DOHH2 (cell line): Measurements from ENCODE around the gene KCNQ1OT1.

Source experiments
- H3F3A ChIP-seq: fragments of 200-600 bp; sonication (generic), shearing (Covaris generic); 2 replicates; pipeline ENCODE4 v1.6.0; 2016; ENCODE audit warnings: antibody characterized with exemption, mild to moderate bottlenecking; ENCODE audit not compliant: control insufficient read depth, insufficient read depth
- H3K27ac ChIP-seq: fragments of 200-600 bp; sonication (generic); 2 replicates; pipeline ENCODE4 v1.5.1; 2014; ENCODE audit warnings: low read depth, mild to moderate bottlenecking, low read length, moderate library complexity
- H3K27me3 ChIP-seq: fragments of 200-600 bp; sonication (generic); 2 replicates; pipeline ENCODE4 v1.6.1; 2014; ENCODE audit warnings: mild to moderate bottlenecking, low read length, mixed read lengths; ENCODE audit not compliant: control insufficient read depth
- H3K36me3 ChIP-seq: fragments of 200-600 bp; sonication (generic); 2 replicates; pipeline ENCODE4 v1.6.1; 2014; ENCODE audit warnings: mild to moderate bottlenecking, low read length, moderate library complexity, mixed read lengths; ENCODE audit not compliant: control insufficient read depth
- H3K4me1 ChIP-seq: fragments of 200-600 bp; sonication (generic); 2 replicates; pipeline ENCODE4 v1.6.1; 2014; ENCODE audit warnings: mild to moderate bottlenecking, low read length, mixed read lengths; ENCODE audit not compliant: control insufficient read depth
- H3K4me2 ChIP-seq: fragments of 200-600 bp; sonication (generic); 2 replicates; pipeline ENCODE4 v1.6.0; 2014; ENCODE audit warnings: mild to moderate bottlenecking, low read length, moderate library complexity
- H3K4me3 ChIP-seq: fragments of 200-600 bp; sonication (generic); 2 replicates; pipeline ENCODE4 v1.5.1; 2014; ENCODE audit warnings: mild to moderate bottlenecking, low read length, mixed read lengths
- H3K79me2 ChIP-seq: fragments of 200-600 bp; sonication (generic); 2 replicates; pipeline ENCODE4 v1.6.1; 2014; ENCODE audit warnings: mild to moderate bottlenecking, low read length, mixed read lengths; ENCODE audit not compliant: control insufficient read depth
- H3K9me2 ChIP-seq: fragments of 200-600 bp; sonication (generic); replicated peaks from 2 replicates; pipeline ENCODE4 v1.6.1; 2014; ENCODE audit warnings: mild to moderate bottlenecking, low read length, mixed read lengths; ENCODE audit not compliant: control insufficient read depth
- H3K9me3 ChIP-seq: fragments of 200-600 bp; sonication (generic); 2 replicates; pipeline ENCODE4 v1.6.1; 2014; ENCODE audit warnings: antibody characterized with exemption, low read length, mixed read lengths; ENCODE audit not compliant: control insufficient read depth, insufficient read depth
- H4K20me1 ChIP-seq: fragments of 200-600 bp; sonication (generic); 2 replicates; pipeline ENCODE4 v1.6.0; 2014; ENCODE audit warnings: low read depth, mild to moderate bottlenecking, antibody characterized with exemption, low read length, moderate library complexity; ENCODE audit not compliant: control insufficient read depth, insufficient read depth
- CTCF ChIP-seq: fragments of 200-600 bp; sonication (generic); IDR thresholded peaks from one replicate; pipeline ENCODE4 v1.5.1; 2014; ENCODE audit warnings: antibody characterized with exemption, mild to moderate bottlenecking, low read depth, low read length; ENCODE audit not compliant: poor library complexity, severe bottlenecking
- EZH2phosphoT487 ChIP-seq: fragments of 200-600 bp; sonication (generic); IDR thresholded peaks from 2 replicates; pipeline ENCODE4 v1.6.1; 2017; ENCODE audit warnings: borderline replicate concordance, mild to moderate bottlenecking, antibody characterized with exemption, low read length, moderate library complexity, mixed read lengths

Gene KCNQ1OT1

GRCh38 chr11:2585566-2586086 lies 114.2 kb downstream of the KCNQ1OT1 start:
- H3K36me3 ChIP-seq: no peaks in the 10 kb centered on the region
- TF ChIP-seq EZH2phosphoT487 (no peak), CTCF (no peak)
- H3K27ac ChIP-seq: no peak overlapping the region

GRCh38 chr11:2584812-2585565 lies 114.8 kb downstream of the KCNQ1OT1 start:
- Histone ChIP-seq H3K4me1 (no peaks in the 10 kb centered on the region), H4K20me1 (no peaks in the 10 kb centered on the region), H3K9me3 (no peaks in the 10 kb centered on the region), H3K9me2 (no peaks in the 10 kb centered on the region), H3F3A (no peaks in the 10 kb centered on the region), H3K27ac (no peak overlapping the region), H3K4me2 (no peak overlapping the region), H3K4me3 (no peak overlapping the region), H3K79me2 (no peaks in the 10 kb centered on the region), H3K27me3 (no peaks in the 10 kb centered on the region), H3K36me3 (no peaks in the 10 kb centered on the region)
- TF ChIP-seq EZH2phosphoT487 (no peak), CTCF (no peak)

More at GRCh38 chr11:2585566-2586086, 114.2 kb downstream of the KCNQ1OT1 start:
- Histone ChIP-seq H3K9me2 (no peaks in the 10 kb centered on the region), H3K4me3 (no peak overlapping the region), H3K4me2 (no peak overlapping the region), H4K20me1 (no peaks in the 10 kb centered on the region), H3F3A (no peaks in the 10 kb centered on the region), H3K4me1 (no peaks in the 10 kb centered on the region), H3K9me3 (no peaks in the 10 kb centered on the region), H3K27me3 (no peaks in the 10 kb centered on the region), H3K79me2 (no peaks in the 10 kb centered on the region)

- H3K36me3 ChIP-seq: no peaks in the 10 kb centered on the region
- no peaks in the 10 kb centered on the region for H3K27me3 ChIP-seq
- TF ChIP-seq EZH2phosphoT487: no peak
- TF ChIP-seq CTCF: no peak
- no peak overlapping the region for H3K4me2 ChIP-seq
- H3K4me3 ChIP-seq: no peak overlapping the region
- no peak overlapping the region for H3K27ac ChIP-seq
- H3F3A ChIP-seq: no peaks in the 10 kb centered on the region
- no peaks in the 10 kb centered on the region for H4K20me1 ChIP-seq
- no peaks in the 10 kb centered on the region for H3K79me2 ChIP-seq
- H3K9me3 ChIP-seq: no peaks in the 10 kb centered on the region
- no peaks in the 10 kb centered on the region for H3K4me1 ChIP-seq
- no peaks in the 10 kb centered on the region for H3K9me2 ChIP-seq
Measured at GRCh38 chr11:2584434-2584811, 115.4 kb downstream of the KCNQ1OT1 start.
